IMR-90 (cell line): ENCODE measurements around the gene ORM1.

ENCODE experiments used
- CTCF ChIP-seq: conservative IDR thresholded peaks from 2 replicates; pipeline ENCODE4 v1.5.1; 2012; ENCODE audit warnings: mild to moderate bottlenecking, low read depth, low read length, improper control_type of control experiment
- RAD21 ChIP-seq: IDR thresholded peaks from 2 replicates; pipeline ENCODE4 v1.6.1; 2012; ENCODE audit warnings: low read length, improper control_type of control experiment
- RFX5 ChIP-seq: IDR thresholded peaks from 2 replicates; pipeline ENCODE4 v1.8.0; 2012; ENCODE audit warnings: low read depth, mild to moderate bottlenecking, low read length, moderate library complexity
- USF2 ChIP-seq: fragments of 150-350 bp; IDR thresholded peaks from 2 replicates; pipeline ENCODE4 v1.6.1; 2017; ENCODE audit warnings: mild to moderate bottlenecking, antibody characterized with exemption, low read length, low read depth

- TF ChIP-seq RAD21 (no peak), USF2 (no peak), RFX5 (no peak), CTCF (no peak)
Measured at GRCh38 chr9:114344692-114345091, 21.8 kb downstream of the ORM1 start.
